Activated CD8-positive, alpha-beta T cell treated with anti-CD3 and anti-CD28 coated beads for 36 hours (primary cell): ENCODE results near the gene KRTAP10-8. TPM values are rescaled to one million over a fixed set of nuclear protein-coding genes. Genes with fewer than 3 reads are reported as not detected.

Experiments
- ATAC-seq: fragments of 200-7000 bp; cut with Tn5 transposase; one replicate; pipeline ENCODE4 v1.10.0; 2021; ENCODE audit warnings: mild to moderate bottlenecking, moderate library complexity
- CTCF ChIA-PET: fragments of 350-600 bp; sonication (Branson Sonifier 250); formaldehyde crosslinking; loops from one replicate; lab custom pipeline; 2021; ENCODE audit warnings: antibody characterized with exemption; lab: Charles Lee
- POLR2A ChIA-PET: fragments of 350-600 bp; sonication (Branson Sonifier 250); formaldehyde crosslinking; loops from one replicate; lab custom pipeline; 2021; ENCODE audit warnings: antibody characterized with exemption; lab: Charles Lee
- DNase-seq: peaks from one replicate; pipeline ENCODE4 v3.0.0-alpha.2; 2020
- H3K27ac Mint-ChIP-seq: one replicate; pipeline ENCODE4 v1.8.0; 2021; ENCODE audit warnings: mild to moderate bottlenecking, mixed read lengths
- H3K27me3 Mint-ChIP-seq: one replicate; pipeline ENCODE4 v1.8.0; 2021; ENCODE audit warnings: mixed read lengths
- H3K36me3 Mint-ChIP-seq: one replicate; pipeline ENCODE4 v1.8.0; 2021; ENCODE audit warnings: low read depth, mixed read lengths
- H3K4me1 Mint-ChIP-seq: one replicate; pipeline ENCODE4 v1.8.0; 2021; ENCODE audit warnings: low read depth, mixed read lengths
- H3K4me3 Mint-ChIP-seq: one replicate; pipeline ENCODE4 v1.8.0; 2021; ENCODE audit warnings: mild to moderate bottlenecking, moderate library complexity, mixed read lengths
- H3K9me3 Mint-ChIP-seq: one replicate; pipeline ENCODE4 v1.8.0; 2021; ENCODE audit warnings: mixed read lengths
- CTCF ChIP-seq: fragments of 200-600 bp; IDR thresholded peaks from one replicate; pipeline ENCODE4 v1.8.0; 2022; ENCODE audit warnings: antibody characterized with exemption, mild to moderate bottlenecking
- intact Hi-C: fragments of 100-400 bp; cut with micrococcal nuclease; formaldehyde crosslinking; loops from one replicate; pipeline ENCODE4 v1.10.0; 2022
- total RNA-seq, 2 experiments: library from RNA; stranded (reverse); gene quantifications; one replicate each; pipeline ENCODE4 v1.2.3, GENCODE V29; 2021

KRTAP10-8 gene
- not detected for total RNA-seq

- intact Hi-C loops = no loop called here
- Mint-ChIP-seq H3K36me3 (no peaks in the 10 kb centered on the region), H3K4me1 (peaks cover 13% of the 10 kb centered on the region), H3K27ac (no peak within 1 kb of the TSS), H3K4me3 (no peak within 1 kb of the TSS), H3K27me3 (no peaks in the 10 kb centered on the region), H3K9me3 (peaks cover 15% of the 10 kb centered on the region)
- TF ChIP-seq CTCF = no peak
- ChIA-PET POLR2A (no interaction called here), CTCF (interaction anchor here (1.3 kb wide), 1 partner anchor 13 kb away, joined by 3 read pairs; no protein-coding TSS in a partner anchor)
- DNase-seq = no peak
- ATAC-seq = no peak
Observed at GRCh38 chr21:44612029-44612486, at the start of gene KRTAP10-8. TSS of gene KRTAP10-8 (plus strand) at chr21:44612079. CDS start at chr21:44612101, 22 bp downstream.

- Mint-ChIP-seq H3K4me1 (peaks cover 14% of the 10 kb centered on the region), H3K36me3 (no peaks in the 10 kb centered on the region), H3K27ac (no peak overlapping the region), H3K9me3 (peaks cover 23% of the 10 kb centered on the region), H3K27me3 (no peaks in the 10 kb centered on the region), H3K4me3 (no peak overlapping the region)
- ChIA-PET CTCF (no interaction called here), POLR2A (no interaction called here)
- ATAC-seq = no peak
- DNase-seq = no peak
- intact Hi-C loops = no loop called here
- TF ChIP-seq CTCF = no peak
Observed at GRCh38 chr21:44564099-44564498, 47.8 kb upstream of the KRTAP10-8 start.

- Mint-ChIP-seq H3K27ac (peak overlapping the region; percentile 66), H3K9me3 (peaks cover 23% of the 10 kb centered on the region), H3K36me3 (no peaks in the 10 kb centered on the region), H3K4me3 (no peak overlapping the region), H3K4me1 (peaks cover 14% of the 10 kb centered on the region), H3K27me3 (no peaks in the 10 kb centered on the region)
- ATAC-seq = peak; percentile 30
- DNase-seq = no peak
- no peak for TF ChIP-seq CTCF
- ChIA-PET POLR2A (no interaction called here), CTCF (interaction anchor here (0.7 kb wide), 1 partner anchor 55 kb away, joined by 3 read pairs; no protein-coding TSS in a partner anchor)
- intact Hi-C loops = no loop called here
Observed at GRCh38 chr21:44564886-44565598, 46.8 kb upstream of the KRTAP10-8 start.

- ATAC-seq = no peak
- Mint-ChIP-seq H3K36me3 (no peaks in the 10 kb centered on the region), H3K27me3 (no peaks in the 10 kb centered on the region), H3K4me3 (no peak overlapping the region), H3K27ac (no peak overlapping the region), H3K9me3 (peaks cover 16% of the 10 kb centered on the region), H3K4me1 (peaks cover 14% of the 10 kb centered on the region)
- intact Hi-C loops = no loop called here
- no peak for DNase-seq
- no peak for TF ChIP-seq CTCF
- CTCF ChIA-PET = no interaction called here
- POLR2A ChIA-PET = no interaction called here
Observed at GRCh38 chr21:44566403-44566802, 45.5 kb upstream of the KRTAP10-8 start.

- Mint-ChIP-seq H3K4me1 (peaks cover 14% of the 10 kb centered on the region), H3K27ac (no peak overlapping the region), H3K27me3 (no peaks in the 10 kb centered on the region), H3K4me3 (no peak overlapping the region), H3K36me3 (no peaks in the 10 kb centered on the region), H3K9me3 (peaks cover 5% of the 10 kb centered on the region)
- ChIA-PET POLR2A (interaction anchor here (1.0 kb wide), 1 partner anchor 14 kb away, joined by 4 read pairs; no protein-coding TSS in a partner anchor), CTCF (no interaction called here)
- DNase-seq (no peak), ATAC-seq (no peak)
- intact Hi-C loops = no loop called here
- TF ChIP-seq CTCF = no peak
Observed at GRCh38 chr21:44567481-44568171, 44.3 kb upstream of the KRTAP10-8 start.
